Kidney epithelial cell (primary cell): ENCODE data around the gene ATF3. TPM values are rescaled to one million over a fixed set of nuclear protein-coding genes. Genes with fewer than 3 reads are reported as not detected.

Experiments used
- DNase-seq: peaks from one replicate; pipeline ENCODE4 v3.0.0-alpha.2; 2010; ENCODE audit warnings: low read depth
- H3K27me3 ChIP-seq: 2 replicates; pipeline ENCODE4 v1.6.0; 2011; ENCODE audit warnings: low read length; ENCODE audit not compliant: control insufficient read depth, insufficient read depth
- H3K36me3 ChIP-seq: 2 replicates; pipeline ENCODE4 v1.5.1; 2011; ENCODE audit warnings: low read length; ENCODE audit not compliant: control insufficient read depth, insufficient read depth
- H3K4me3 ChIP-seq: 2 replicates; pipeline ENCODE4 v1.5.1; 2011; ENCODE audit warnings: low read depth, mild to moderate bottlenecking, control low read depth, low read length
- CTCF ChIP-seq: IDR thresholded peaks from 2 replicates; pipeline ENCODE4 v1.5.1; 2011; ENCODE audit warnings: mild to moderate bottlenecking, moderate library complexity, low read length, control low read depth, inconsistent platforms; ENCODE audit not compliant: insufficient read depth, poor library complexity, severe bottlenecking
- total RNA-seq: library from RNA; depleted of rRNA; stranded (reverse); fragments of >200 nt; gene quantifications from 2 replicates; pipeline ENCODE4 v1.2.3, GENCODE V29; 2015

The ATF3 gene
- total RNA-seq, 1 donor from 2014 or later, result 99.2 TPM

- Histone ChIP-seq H3K27me3 (no peaks in the 10 kb centered on the region), H3K36me3 (no peaks in the 10 kb centered on the region), H3K4me3 (no peak overlapping the region)
- DNase-seq, result no peak
- TF ChIP-seq CTCF, result no peak
These were observed 33.8 kb upstream of the ATF3 start for GRCh38 chr1:212574732-212575131.

GRCh38 chr1:212575333-212575732 lies 33.2 kb upstream of the ATF3 start:
- H3K4me3 ChIP-seq, result no peak overlapping the region
- TF ChIP-seq CTCF, result no peak
- H3K27me3 ChIP-seq, result no peaks in the 10 kb centered on the region
- DNase-seq, result no peak
- H3K36me3 ChIP-seq, result no peaks in the 10 kb centered on the region

- TF ChIP-seq CTCF, result no peak
- no peak for DNase-seq
- no peaks in the 10 kb centered on the region for H3K27me3 ChIP-seq
- no peak overlapping the region for H3K4me3 ChIP-seq
- no peaks in the 10 kb centered on the region for H3K36me3 ChIP-seq
These were observed 30.5 kb upstream of the ATF3 start for GRCh38 chr1:212578041-212578440.

- no peaks in the 10 kb centered on the region for H3K27me3 ChIP-seq
- TF ChIP-seq CTCF, result no peak
- no peak overlapping the region for H3K4me3 ChIP-seq
- no peaks in the 10 kb centered on the region for H3K36me3 ChIP-seq
- no peak for DNase-seq
These were observed 27.5 kb upstream of the ATF3 start for GRCh38 chr1:212581034-212581433.

- H3K36me3 ChIP-seq, result no peaks in the 10 kb centered on the region
- no peak for DNase-seq
- H3K4me3 ChIP-seq, result no peak overlapping the region
- no peaks in the 10 kb centered on the region for H3K27me3 ChIP-seq
- TF ChIP-seq CTCF, result no peak
These were observed 26.3 kb upstream of the ATF3 start for GRCh38 chr1:212582291-212582690.

GRCh38 chr1:212582808-212583615 lies 25.5 kb upstream of the ATF3 start:
- Histone ChIP-seq H3K4me3 (no peak overlapping the region), H3K36me3 (no peaks in the 10 kb centered on the region), H3K27me3 (no peaks in the 10 kb centered on the region)
- TF ChIP-seq CTCF, result no peak
- no peak for DNase-seq
